Ovary (tissue), 9 donors: ENCODE data around the gene ADAM17. TPM values are rescaled to one million over a fixed set of nuclear protein-coding genes. Genes with fewer than 3 reads are reported as not detected.

Experiments
- DNase-seq, 5 donors: peaks; one replicate each; pipeline ENCODE4 v3.0.0-alpha.2; 2019 to 2020
- H3K27ac ChIP-seq, 2 donors: fragments of 200-600 bp; one replicate each; pipeline versions ENCODE4 v1.5.1 to v1.8.0; 2019 to 2022
- H3K27me3 ChIP-seq: fragments of 200-600 bp; one replicate; pipeline ENCODE4 v1.8.0; 2022
- H3K36me3 ChIP-seq: fragments of 200-600 bp; sonication (generic); one replicate; pipeline ENCODE4 v1.5.1; 2019
- H3K4me1 ChIP-seq: one replicate; pipeline ENCODE4 v1.8.1; 2013; ENCODE audit warnings: mild to moderate bottlenecking, moderate library complexity; ENCODE audit not compliant: insufficient read depth
- H3K4me3 ChIP-seq: fragments of 200-600 bp; sonication (generic); one replicate; pipeline ENCODE4 v1.5.1; 2017
- H3K9me3 ChIP-seq, 2 donors: fragments of 200-600 bp in 1 of 2; sonication (generic) in 1 of 2; one replicate each; pipeline versions ENCODE4 v1.5.1 to v1.8.1; 2013 to 2019; ENCODE audit warnings: mild to moderate bottlenecking in 1 of 2, moderate library complexity in 1 of 2
- EP300 ChIP-seq: sonication (generic); formaldehyde crosslinking; IDR thresholded peaks from one replicate; pipeline ENCODE4 v1.6.1; 2017; ENCODE audit warnings: antibody characterized with exemption
- POLR2A ChIP-seq: fragments of 450-650 bp; IDR thresholded peaks from one replicate; pipeline ENCODE4 v1.6.1; 2017; ENCODE audit warnings: antibody characterized with exemption, mild to moderate bottlenecking, moderate library complexity
- WGBS, 3 donors: extraction: QIAGEN DNeasy Blood & Tissue Kit in 1 of 3; methylation state at CpG; one replicate each; pipeline versions ENCODE4 v1.1.5 to v1.1.7; 2013 to 2017; 5-methylcytosine and 5-hydroxymethylcytosine counted together
- intact Hi-C, 4 donors: fragments of 100-400 bp; cut with DNase I; formaldehyde crosslinking; loops; one replicate each; pipeline versions ENCODE4 v1.11.0 to v1.15.1; 2022 to 2023
- polyA plus RNA-seq, 2 donors: library from polyadenylated mRNA; stranded (reverse); fragments of 200-250 nt in 1 of 2; fragments of 350-450 nt in 1 of 2; fragmentation: Illumina TruSeq in 1 of 2; extraction: RNeasy Lipid Tissue Mini Kit (QIAGEN cat#74804) in 1 of 2; gene quantifications; one replicate each; pipeline ENCODE4 v1.2.3, GENCODE V29; 2013 to 2014
- total RNA-seq, 7 donors: library from RNA; depleted of rRNA in 2 of 7; stranded (reverse); fragments of >200 nt in 2 of 7; fragmentation: NEBNext Ultra II Directional in 3 of 7; extraction: Animal tissue kit (Norgen Biotek cat#: 25700) in 3 of 7; gene quantifications; one replicate each; pipeline versions ENCODE4 v1.1.0 to v1.2.4, GENCODE V29; 2016 to 2023
- TF ChIP-seq, protein P1 (sequence below), 3 donors: fragments of 450-650 bp in 2 of 3; fragments of 200-600 bp in 1 of 3; IDR thresholded peaks; one replicate each; pipeline versions ENCODE4 v1.5.1 to v1.8.0; 2016 to 2022; ENCODE audit warnings: antibody characterized with exemption in 3 of 3, mild to moderate bottlenecking in 1 of 3
- donor health status: DM: no; HTN: no; CAD: no; lungs with moderate emphysema.
- donor health status: DM: no; HTN: no; CAD: no.
- donor health status: Bipolar disorder and iron deficiency.
- donor health status: DM: yes; HTN: yes; CAD: no.
- donor health status: DM: no; HTN: no; CAD: no.
- donor health status: DM: yes; HTN: yes; CAD: no.

ADAM17 gene
- total and polyA plus RNA-seq, 9 donors, result 10.2 to 46.6 (median 27.8) TPM

DNA sequence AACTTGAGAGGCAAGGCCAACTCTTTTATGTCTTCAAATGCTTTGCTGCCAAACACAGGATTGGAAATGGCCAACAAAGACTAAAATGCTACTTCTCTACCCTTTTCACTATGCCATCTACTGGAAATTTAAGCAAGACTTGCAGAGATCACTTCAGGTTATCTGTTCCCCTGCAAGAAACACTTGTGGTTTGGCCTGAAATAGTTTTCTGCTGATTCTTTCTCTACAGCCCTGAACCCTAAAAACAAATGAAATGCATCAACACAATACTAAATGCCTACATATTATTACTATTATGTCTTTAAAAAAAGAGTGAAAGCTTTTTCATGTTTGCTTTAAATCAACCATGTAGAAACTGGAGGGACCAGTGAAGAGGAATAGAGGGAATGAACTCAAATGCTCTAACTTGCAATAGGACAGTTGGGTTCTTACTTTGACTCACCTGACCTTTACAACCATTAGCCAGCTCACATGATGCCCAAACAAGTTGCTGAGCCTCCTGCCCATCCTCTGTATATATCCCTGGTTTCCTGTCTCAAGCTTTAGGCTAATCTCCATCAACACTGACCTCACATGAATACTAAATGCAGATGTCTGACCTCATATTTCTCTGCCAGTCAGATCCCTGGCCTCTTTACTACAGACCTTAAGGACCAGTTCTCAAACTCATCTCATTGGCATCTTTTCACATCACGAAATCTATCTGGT, 17.5 kb upstream of the ADAM17 start:
- DNase-seq, result no peak
- Histone ChIP-seq H3K4me1 (peaks cover 7% of the 10 kb centered on the region), H3K27ac (no peak overlapping the region), H3K9me3 (no peaks in the 10 kb centered on the region), H3K36me3 (no peaks in the 10 kb centered on the region), H3K27me3 (no peaks in the 10 kb centered on the region), H3K4me3 (no peak overlapping the region)
- 89 to 97% (median 95%) methylated on average over 1 of the region's 1 CpG for WGBS, 3 donors
- intact Hi-C loops, result no loop called here
- TF ChIP-seq, protein P1, sequence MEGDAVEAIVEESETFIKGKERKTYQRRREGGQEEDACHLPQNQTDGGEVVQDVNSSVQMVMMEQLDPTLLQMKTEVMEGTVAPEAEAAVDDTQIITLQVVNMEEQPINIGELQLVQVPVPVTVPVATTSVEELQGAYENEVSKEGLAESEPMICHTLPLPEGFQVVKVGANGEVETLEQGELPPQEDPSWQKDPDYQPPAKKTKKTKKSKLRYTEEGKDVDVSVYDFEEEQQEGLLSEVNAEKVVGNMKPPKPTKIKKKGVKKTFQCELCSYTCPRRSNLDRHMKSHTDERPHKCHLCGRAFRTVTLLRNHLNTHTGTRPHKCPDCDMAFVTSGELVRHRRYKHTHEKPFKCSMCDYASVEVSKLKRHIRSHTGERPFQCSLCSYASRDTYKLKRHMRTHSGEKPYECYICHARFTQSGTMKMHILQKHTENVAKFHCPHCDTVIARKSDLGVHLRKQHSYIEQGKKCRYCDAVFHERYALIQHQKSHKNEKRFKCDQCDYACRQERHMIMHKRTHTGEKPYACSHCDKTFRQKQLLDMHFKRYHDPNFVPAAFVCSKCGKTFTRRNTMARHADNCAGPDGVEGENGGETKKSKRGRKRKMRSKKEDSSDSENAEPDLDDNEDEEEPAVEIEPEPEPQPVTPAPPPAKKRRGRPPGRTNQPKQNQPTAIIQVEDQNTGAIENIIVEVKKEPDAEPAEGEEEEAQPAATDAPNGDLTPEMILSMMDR (IDR thresholded peaks at IDR 0.05), result no peak
- TF ChIP-seq EP300 (no peak), POLR2A (no peak)

DNA sequence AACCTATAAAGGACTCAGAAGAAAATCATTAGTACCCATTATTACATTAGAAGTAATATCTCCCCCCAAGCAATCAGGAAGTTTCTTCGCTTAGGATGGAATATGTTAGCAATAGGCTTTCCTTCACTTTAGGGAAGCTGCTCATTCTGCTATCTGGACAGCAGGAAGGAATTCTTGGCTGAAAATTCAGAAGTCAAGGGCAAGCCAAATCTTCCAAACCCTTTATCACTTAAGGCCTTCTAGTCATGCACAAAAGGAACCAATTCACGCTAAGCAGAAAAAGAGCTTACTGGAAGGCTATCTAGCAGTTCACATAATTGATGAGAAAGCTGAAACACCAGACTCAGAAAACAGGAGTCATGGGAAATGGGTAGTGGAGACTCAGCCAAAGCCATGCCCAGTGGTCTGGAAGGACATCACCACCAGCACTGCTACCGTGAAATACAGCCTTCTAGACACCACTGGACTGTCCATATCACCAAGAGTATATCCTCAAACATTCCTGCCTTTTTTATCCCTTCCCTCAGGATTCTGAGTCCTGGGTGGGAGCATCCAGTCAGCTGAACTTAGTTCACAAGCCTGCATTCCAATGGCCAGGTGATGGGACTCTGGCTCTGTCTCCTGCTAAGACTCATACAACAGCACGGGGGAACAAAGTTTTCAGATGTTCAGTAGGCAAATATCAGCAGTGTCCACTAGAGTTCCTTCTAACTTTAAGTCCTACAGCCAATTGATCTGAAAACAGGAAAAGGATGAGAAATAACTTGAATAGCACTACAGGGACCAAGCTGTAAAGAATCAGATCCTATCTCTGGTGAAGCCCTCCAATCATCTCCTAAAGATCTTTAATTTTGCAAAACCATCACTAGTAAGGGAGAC, 14.8 kb upstream of the ADAM17 start:
- WGBS, 3 donors, result 17 to 33% (median 25%) methylated on average over 4 of the region's 4 CpGs
- Histone ChIP-seq H3K4me1 (peaks cover 8% of the 10 kb centered on the region), H3K4me3 (no peak overlapping the region), H3K9me3 (no peaks in the 10 kb centered on the region), H3K27ac (peak overlapping the region in 1 of 2 donors; percentile 51), H3K27me3 (no peaks in the 10 kb centered on the region), H3K36me3 (no peaks in the 10 kb centered on the region)
- intact Hi-C loops, result loop anchor here in 1 of 4 donors (1.0 kb wide), 1 partner anchor 10 kb away; no protein-coding TSS in a partner anchor
- no peak for DNase-seq
- TF ChIP-seq, protein P1 (IDR thresholded peaks at IDR 0.05), result peak in 1 of 3 donors; percentile 3
- no peak for TF ChIP-seq EP300

DNA sequence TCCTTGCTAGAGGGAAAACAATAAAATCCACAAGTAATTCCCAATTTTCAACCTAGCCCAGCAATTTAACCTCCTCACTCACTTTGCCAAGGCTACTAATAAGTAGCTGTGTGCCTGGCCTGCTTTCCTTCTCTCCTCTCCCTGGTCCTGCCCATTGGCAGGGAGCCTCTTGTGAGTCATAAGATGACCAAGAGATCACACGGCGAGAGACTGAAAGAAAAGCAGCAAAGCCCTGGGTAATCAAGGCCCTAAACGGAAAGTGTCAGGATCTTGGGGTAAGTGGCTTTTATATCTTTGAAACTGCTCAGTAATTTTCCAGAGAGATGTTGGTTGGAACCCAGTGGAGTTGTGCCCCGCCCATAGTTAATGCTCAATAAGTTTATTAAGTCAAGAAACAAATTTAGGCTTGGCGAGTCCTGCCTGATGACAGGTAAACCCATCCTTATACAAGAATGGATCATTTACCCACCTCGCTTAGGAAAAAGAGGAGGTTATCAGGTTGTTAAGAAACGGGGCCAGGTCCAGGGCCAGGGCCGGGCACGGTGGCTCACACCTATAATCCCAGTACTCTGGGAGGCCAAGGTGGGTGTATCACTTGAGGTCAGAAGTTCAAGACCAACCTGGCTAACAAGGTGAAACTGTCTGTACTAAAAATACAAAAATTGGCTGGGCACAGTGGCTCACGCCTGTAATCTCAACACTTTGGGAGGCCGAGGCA, 10.0 kb upstream of the ADAM17 start:
- H3K4me3 ChIP-seq, result no peak overlapping the region
- no peaks in the 10 kb centered on the region for H3K27me3 ChIP-seq

DNA sequence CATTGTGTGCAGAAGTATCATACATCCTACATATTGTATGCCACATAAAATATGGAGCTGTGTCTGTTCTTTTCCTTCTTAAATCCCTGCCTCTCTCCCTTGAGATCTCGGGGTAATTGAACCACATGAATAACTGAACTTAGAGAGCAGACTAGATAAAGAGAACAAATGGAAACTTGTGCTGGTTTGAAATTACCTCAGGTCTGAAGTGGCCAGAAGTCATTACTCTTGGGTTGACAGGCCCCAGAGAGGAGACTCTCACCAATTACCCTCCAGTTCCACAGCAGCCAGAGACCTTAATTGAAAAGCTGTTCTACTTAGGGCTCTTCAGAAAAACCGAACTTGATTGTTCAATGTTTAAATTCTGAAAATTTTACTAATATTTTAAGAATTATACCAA, 5.0 kb upstream of the ADAM17 start:
- Histone ChIP-seq H3K27me3 (no peaks in the 10 kb centered on the region), H3K4me3 (no peak overlapping the region), H3K27ac (no peak overlapping the region), H3K36me3 (no peaks in the 10 kb centered on the region), H3K9me3 (no peaks in the 10 kb centered on the region), H3K4me1 (no peaks in the 10 kb centered on the region)
- whole genome bisulfite sequencing, 3 donors, result 74 to 96% (median 80%) methylated on average over 2 of the region's 2 CpGs
- TF ChIP-seq POLR2A, result no peak
- TF ChIP-seq, protein P1 (IDR thresholded peaks at IDR 0.05), result no peak
- TF ChIP-seq EP300, result no peak
- intact Hi-C loops, result no loop called here
- DNase-seq, result no peak

More for the DNA sequence above, 10.0 kb upstream of the ADAM17 start:
- peak; percentile 76 to 91 (median 82) for DNase-seq
- TF ChIP-seq POLR2A (no peak), EP300 (no peak)
- TF ChIP-seq, protein P1 (IDR thresholded peaks at IDR 0.05), result no peak
- no peaks in the 10 kb centered on the region for H3K9me3 ChIP-seq
- WGBS, 3 donors, result 62 to 69% (median 67%) methylated on average over 11 of the region's 11 CpGs
- intact Hi-C loops, result no loop called here
- H3K36me3 ChIP-seq, result no peaks in the 10 kb centered on the region
- H3K27ac ChIP-seq, result peak overlapping the region; percentile 47 to 58
- peaks cover 6% of the 10 kb centered on the region for H3K4me1 ChIP-seq
